Stimulated activated CD4-positive, alpha-beta T cell treated with anti-CD3 and anti-CD28 coated beads, Interleukin-2, amount 100 ng/mL, for 24 hours (primary cell): Measurements from ENCODE around the gene PC.

Source experiments
- DNase-seq, 2 donors: peaks; one replicate each; pipeline ENCODE4 v3.0.0-alpha.2; 2020

Gene PC

GRCh38 chr11:66863428-66864125, 94.6 kb downstream of the PC start:
- no peak for DNase-seq

DNA sequence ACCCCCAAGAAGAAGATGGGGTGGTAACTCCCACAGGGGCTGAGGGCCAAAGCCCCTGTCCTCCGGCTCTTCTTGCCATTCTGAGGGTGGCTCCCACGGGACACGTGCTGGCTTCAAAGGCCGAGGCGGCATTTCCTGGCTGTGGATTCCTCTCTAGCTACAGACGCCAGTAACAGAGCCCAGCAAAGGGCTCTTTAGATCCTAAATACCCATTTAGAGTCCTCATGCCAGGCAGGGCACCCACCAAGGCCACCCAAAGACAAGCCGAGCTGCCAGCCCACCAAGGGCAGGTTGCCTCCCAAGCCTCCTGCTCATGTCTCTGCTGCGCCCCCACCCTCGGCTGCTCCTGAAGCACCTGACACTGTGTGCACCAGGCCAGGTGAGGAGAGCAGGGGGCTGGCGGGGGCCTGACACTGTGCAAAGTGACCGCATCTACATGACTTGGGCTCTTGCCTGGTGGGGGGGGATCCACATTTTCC, 95.6 kb downstream of the PC start:
- DNase-seq: no peak

GRCh38 chr11:66861774-66862558, 96.2 kb downstream of the PC start:
- no peak for DNase-seq

DNA sequence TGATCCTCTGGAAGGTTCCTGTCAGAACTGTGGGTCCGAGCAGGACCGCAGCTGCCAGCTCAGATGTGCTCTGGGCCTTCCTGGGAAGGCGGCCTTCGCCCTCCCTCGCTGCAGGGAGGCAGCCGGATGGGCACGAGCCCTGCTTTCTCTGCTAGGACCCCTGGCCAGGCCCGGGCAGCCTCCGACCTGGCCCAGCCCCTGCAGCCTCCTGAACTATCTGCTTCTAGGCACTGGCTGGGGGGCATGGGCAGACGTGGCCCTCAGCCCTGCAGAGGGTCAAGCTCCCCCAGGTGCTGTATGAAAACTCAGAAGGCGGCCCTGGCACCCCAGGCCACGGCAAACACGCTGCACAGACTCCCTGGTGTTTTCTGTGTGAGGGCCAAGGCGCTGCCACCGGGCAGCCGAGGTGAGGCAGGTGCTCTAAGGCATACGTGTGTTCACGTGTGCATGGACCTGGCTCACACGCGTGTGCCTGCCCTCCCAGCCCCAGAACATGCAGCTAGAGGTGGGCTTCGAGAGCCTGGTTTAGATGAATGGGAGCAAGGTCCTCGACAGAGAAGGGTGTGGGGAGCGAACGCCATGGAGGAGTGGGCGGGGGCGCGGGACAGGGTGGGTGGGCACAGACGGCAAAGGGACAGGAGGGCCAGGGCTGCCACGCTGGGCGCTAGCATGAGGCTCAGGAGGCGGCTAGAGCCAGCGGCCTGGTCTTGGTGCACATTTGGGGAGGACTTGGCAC, 97.0 kb downstream of the PC start:
- no peak for DNase-seq

GRCh38 chr11:66860449-66860831, 97.7 kb downstream of the PC start:
- no peak for DNase-seq

DNA sequence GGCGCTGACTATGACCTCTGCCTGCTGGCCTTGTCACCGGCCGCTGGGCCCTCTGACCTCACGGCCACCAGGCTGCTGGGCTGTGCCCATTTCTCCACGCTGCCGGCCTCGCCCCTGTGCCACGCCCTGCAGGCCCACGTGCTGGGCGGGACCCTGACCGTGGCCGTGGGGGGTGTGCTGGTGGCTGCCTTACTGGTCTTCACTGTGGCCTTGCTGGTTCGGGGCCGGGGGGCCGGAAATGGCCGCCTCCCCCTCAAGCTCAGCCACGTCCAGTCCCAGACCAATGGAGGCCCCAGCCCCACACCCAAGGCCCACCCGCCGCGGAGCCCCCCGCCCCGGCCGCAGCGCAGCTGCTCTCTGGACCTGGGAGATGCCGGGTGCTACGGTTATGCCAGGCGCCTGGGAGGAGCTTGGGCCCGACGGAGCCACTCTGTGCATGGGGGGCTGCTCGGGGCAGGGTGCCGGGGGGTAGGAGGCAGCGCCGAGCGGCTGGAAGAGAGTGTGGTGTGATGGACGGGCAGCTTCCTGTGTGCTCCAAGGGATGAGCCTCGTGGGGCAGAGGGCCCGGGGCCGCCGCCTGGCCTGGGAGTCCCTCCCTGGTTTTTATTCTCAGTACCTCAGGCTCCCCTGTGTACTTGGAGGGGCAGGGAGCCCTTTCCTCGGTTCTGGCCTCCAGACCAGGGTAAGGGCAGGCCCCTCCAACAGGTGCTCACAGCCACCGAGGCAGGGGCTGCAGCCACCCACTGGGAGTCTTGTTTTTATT, 98.3 kb downstream of the PC start:
- no peak for DNase-seq

DNA sequence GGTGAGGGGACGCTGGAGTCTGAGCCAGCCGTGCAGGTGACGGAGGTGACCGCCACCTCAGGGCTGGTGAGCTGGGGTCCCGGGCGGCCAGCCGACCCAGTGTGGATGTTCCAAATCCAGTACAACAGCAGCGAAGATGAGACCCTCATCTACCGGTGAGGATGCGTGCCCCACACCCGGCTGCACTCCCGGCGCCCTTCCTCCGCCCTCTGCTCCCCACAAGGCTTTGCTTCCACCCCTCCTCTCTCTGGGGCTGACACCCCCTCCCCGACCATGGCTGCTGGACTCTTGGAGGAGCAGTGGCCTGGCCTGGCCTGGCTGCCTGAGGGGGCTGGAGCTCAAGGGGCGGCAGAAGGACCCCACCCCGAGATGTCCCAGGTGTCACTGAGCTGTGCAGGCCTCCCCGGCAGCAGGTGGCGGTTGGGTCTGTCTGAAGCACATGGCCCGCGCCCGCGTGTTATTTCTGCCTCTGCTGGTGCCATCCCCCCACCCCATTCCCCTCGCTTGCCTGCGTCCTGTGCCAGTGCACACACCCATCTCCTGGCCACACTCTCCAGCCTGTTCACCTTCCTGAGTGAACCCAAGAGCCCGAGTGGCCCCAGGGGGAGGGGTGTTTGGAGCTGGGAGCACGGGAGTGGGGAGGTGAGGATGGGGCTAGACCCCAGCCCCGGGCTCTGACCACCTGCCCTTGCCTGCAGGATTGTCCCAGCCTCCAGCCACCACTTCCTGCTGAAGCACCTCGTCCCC, 99.1 kb downstream of the PC start:
- no peak for DNase-seq

- no peak for DNase-seq
Measured at GRCh38 chr11:66858186-66858938, 99.8 kb downstream of the PC start.

- no peak for DNase-seq
Measured at GRCh38 chr11:66857927-66858185, 100.3 kb downstream of the PC start.

- DNase-seq: no peak
Measured at GRCh38 chr11:66857234-66857926, 100.8 kb downstream of the PC start.

DNA sequence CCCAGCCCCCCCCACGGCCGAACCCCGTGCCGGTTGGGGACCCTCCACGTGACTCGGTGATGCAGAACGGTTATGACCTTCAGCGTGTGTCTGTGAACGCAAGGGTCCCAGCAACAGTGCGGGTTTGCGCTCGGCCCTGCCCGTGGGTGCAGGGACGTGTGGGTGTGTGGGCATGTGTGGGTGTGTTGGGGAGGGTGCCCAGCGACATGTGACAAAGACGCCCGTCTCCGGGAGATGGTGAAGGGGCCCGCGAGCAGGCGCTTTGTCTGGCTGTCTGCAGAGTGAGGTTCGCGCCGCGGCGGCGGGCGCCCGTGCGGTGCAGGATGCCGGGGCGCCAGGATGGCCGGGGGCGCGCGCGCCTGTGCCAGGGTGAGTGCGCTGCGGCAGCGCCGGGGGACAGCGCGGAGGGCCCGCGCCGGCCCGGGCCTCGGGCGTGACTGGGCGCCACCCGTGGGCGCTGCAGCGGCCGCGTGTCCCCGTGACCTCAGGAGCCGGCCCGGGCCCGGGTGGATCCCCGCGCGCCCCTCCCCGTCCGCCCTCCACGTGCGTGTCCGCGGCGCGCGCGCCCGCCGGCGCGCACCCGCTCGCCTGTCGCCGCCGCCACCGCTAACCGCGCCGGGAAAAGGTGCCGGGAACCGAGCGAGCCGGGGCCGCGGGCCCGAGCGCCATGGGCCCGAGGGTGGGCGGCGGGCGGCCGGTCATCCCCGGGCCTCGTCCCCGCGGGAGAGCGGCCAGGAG, 101.5 kb downstream of the PC start, which contains the start of gene LRFN4:
Gene LRFN4, plus strand, starts transcription at position 569 of the 738 bp plus-strand sequence. CDS start 681 bp downstream, outside the sequence.
- peak in 1 of 2 donors; percentile 52 for DNase-seq

DNA sequence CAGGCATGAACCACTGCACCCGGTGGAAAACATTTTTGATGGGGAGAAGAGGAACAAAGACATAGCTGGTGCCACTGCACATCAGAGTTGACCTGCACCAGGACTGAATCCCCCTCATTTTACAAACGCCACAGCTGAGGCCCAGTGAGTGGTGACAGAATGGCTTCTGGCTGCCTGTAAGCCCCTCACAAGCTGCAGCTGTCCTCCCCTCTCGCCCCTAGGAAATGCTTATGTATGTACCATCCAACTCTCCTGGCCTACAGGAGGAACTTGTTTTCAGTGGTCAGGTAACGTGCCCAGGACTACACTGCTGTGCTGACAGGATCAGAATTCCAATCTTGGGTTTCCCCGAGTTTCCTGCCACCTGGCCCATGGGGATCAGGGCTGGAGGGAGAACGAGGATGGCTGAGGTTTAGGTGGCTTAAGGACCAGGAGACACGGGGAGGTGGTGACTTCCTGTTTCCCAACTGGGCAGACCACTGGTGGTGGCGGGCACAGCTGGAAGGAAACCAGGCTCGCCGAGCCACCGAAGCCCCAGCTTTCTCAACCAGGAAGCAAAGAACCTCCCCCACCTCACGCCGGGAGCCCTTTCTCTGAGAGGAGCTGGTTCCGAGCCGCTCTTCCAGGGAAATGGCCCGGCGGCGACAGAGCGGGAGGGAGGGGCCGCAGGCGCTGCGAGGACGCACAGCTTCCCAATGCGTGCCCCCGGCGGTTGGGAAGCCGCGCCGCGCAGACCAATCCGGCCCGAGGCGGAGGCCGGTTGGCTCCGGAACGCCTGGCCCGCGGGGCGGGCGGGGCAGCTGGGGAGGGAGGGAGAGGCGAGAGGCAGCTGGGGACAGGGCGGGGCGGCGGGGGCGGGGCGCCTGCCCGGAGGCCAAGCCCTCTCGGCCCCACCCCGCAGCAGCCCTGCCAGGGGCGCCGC, 102.3 kb downstream of the PC start:
- DNase-seq: peak; percentile 82 to 92

- DNase-seq: no peak
Measured at GRCh38 chr11:66854729-66855211, 103.4 kb downstream of the PC start.

DNA sequence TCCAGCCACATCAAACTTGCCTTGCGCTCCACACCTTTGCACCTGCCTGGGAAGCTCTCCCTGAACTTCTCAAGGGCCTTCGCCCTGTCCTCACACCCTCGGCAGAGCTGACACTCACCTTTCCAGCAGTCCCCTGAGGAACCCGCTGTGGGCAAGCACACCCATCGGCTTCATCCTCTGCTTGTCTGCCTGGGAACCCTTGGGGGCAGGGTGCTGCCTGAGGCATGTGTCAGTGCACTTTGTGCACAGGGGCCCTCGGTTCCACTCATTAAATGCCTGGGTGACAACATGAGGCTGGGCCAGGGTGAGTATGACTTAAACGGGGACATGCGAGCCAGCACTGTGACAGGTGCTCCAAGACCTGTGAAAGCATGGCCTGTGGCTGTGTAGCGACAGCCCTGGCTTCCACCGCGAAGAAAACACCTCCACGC, 103.9 kb downstream of the PC start:
- DNase-seq: no peak

- DNase-seq: no peak
Measured at GRCh38 chr11:66853242-66854229, 104.6 kb downstream of the PC start.

GRCh38 chr11:66852466-66853241, 105.5 kb downstream of the PC start:
- DNase-seq: no peak
